GM19043 (cell line): Measurements from ENCODE around the gene KCNK1.
"Not testable (repeated sequence)": the region's sequence is repeated elsewhere in the genome, so short reads cannot be mapped to it uniquely, and the experiment has no call there.

Source experiments
- ATAC-seq: cut with Tn5 transposase; IDR thresholded peaks from one replicate; pipeline ENCODE4 v1.9.1; 2021; ENCODE audit warnings: low read depth; ENCODE audit not compliant: unreplicated experiment

KCNK1 gene

DNA sequence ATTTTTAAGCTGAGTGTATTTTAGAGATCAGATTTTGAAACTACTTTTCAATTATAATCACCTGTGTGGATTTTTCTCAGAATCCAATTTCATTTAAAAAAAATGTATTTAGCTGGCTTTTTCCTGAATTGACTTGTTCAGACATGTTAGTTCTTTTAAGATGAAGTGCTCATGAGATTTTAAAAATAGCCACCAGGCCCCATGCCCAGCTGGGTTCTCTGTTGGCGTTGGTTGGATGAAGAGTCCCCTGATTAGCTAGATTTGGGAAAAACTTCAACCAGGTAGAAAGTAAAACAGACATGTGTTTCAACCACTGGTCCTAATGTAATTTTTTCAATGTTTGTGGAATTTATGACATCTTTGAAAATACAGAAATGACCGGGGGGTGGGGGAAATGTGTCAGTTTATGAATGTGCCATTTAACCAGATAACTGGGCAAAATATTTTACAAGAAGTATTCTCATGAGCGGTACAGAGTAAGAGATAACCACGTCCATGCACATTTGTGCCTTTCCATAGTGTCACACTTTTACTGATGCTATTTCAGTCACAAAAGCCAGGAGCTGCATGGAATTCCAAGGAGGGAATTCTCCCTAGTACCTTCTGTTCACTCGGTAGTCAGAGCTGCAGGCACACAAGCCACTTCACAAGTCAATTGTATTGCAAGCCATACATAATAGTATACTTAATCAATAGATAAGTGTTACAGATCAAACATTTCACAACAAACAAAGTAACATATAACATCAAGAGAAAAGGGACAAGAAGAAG lies 51.1 kb downstream of the KCNK1 start:
- no peak for ATAC-seq

DNA sequence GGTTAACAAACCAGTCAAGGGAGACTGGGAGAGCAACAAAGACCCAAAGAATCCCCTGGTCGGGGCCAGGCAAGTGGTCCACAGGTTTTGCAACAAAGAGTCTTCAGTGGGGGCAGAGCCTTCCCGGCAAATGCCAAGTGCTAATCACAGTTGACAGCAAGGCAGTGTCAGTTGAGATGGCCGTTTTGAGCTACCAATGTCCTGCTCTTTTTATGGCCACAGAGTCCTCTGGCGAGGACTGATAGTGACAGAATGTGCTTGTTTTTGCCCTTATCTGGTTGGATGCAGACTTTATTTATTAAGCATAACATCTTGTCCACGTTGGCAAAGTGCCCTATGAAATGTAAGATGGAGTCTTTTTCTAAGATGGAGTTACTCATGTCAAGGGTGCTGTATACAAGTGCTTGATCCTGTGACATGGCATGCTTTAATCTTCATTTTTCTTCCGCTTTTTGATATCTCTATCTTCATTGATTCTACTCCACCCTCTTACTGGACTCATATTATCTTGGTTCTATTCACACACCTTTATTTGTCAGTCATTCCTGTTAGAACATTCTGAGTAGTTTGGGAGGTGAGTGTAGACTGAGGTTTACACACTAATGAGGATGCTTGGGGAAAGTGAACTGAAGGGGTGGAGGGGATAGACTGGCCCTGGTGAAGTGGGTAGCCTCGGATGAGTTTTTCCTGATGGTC lies 51.8 kb downstream of the KCNK1 start:
- ATAC-seq = no peak

DNA sequence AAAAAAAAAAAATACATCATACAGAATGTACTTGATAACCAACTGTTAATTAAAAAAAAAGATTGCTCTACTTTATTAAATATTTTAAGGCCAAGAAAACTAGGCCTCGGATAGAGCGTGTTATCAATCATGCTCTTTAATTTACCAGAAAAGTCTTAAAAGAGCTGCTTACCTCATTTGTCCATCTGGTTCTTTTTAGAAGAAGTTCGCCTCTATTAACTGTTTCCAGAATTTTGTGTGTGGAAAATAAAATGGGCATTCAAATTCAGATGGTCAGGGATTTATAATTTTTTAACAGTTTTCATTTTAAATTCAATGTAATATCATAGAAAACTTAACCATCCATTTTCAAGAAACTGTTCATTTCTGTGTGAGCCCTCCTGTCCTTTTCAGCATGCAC lies 53.8 kb downstream of the KCNK1 start:
- no peak for ATAC-seq

DNA sequence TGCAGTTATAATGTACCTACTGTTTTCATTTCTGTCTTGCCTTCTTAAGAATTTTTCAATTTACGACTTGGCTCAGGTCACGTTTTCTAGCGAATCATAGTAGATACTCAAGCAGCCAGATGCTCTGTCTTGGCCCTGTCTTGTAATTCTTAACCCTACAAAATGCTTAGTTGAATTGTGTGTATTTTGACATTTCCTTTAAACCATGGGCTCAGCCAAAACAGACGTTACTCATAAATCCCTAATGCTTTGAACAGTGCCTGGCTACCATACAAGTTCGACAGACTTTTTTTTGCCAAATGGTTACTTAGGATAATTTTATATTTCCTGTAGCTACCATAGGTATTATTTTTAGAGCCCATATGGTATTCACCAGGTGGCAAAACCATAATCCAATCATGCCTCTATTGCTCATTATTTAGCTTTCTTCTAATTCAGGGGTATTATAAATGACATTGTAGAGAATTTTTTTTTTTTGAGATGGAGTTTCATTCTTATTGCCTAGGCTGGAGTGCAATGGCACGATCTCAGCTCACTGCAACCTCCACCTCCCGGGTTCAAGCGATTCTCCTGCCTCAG lies 54.3 kb downstream of the KCNK1 start:
- ATAC-seq = no peak

DNA sequence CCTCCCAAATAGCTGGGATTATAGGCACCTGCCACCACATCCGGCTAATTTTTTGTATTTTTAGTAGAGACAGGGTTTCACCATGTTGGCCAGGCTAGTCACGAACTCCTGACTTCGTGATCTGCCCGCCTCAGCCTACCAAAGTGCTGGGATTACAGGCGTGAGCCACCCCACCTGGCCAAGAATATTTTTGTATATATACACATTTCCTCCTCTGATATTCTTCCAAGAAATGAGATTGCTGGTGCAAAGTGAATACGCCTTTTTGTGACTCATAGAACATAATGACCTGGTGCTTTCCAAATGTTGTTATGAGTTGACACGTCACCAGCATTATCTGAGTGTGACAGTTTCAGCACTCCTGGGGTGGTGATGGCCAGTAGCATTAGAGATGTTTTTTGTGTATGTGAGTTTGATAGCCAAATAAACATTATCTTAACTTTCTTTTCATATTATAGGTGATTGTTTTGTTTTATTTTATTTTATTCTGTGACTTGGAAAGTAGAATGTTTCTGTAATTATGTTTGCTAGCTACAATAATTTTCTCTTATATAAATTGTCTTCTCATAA lies 54.9 kb downstream of the KCNK1 start:
- ATAC-seq = no peak

DNA sequence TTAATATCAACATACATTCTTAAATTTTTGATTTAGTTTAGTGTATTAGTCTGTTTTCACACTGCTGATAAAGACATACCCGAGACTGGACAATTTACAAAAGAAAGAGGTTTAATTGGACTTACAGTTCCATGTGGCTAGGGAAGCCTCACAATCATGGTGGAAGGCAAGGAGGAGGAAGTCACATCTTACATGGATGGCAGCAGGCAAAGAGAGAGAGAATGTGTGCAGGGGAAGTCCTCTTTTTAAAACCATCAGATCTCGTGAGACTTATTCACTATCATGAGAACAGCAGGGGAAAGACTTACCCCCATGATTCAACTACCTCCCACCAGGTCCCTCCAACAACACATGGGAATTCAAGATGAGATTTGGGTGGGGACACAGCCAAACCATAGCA lies 56.5 kb downstream of the KCNK1 start:
- ATAC-seq = not testable (repeated sequence)

DNA sequence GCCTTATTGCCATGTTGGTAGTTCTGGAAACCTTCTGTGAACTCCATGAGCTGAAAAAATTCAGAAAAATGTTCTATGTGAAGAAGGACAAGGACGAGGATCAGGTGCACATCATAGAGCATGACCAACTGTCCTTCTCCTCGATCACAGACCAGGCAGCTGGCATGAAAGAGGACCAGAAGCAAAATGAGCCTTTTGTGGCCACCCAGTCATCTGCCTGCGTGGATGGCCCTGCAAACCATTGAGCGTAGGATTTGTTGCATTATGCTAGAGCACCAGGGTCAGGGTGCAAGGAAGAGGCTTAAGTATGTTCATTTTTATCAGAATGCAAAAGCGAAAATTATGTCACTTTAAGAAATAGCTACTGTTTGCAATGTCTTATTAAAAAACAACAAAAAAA lies 57.4 kb downstream of the KCNK1 start:
- no peak for ATAC-seq

DNA sequence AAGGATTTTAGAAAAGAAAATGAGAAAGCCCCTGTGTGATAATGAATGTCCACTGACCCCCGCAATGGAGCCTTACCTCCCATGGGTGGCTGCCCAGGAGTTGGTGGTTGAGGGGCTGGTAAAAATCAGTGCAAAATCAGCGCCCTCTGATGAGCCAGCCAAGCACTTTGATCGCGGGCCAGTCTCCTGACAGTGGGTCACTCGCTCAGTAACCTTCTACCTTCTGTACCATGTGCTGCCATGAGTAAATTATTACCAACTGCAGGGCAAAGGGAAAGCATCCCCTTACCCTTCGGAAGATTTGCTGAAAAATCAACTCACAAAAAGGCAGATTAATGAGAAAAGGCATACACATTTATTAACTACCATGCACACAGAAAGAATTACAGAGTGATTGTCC lies 58.8 kb downstream of the KCNK1 start:
- ATAC-seq = no peak

DNA sequence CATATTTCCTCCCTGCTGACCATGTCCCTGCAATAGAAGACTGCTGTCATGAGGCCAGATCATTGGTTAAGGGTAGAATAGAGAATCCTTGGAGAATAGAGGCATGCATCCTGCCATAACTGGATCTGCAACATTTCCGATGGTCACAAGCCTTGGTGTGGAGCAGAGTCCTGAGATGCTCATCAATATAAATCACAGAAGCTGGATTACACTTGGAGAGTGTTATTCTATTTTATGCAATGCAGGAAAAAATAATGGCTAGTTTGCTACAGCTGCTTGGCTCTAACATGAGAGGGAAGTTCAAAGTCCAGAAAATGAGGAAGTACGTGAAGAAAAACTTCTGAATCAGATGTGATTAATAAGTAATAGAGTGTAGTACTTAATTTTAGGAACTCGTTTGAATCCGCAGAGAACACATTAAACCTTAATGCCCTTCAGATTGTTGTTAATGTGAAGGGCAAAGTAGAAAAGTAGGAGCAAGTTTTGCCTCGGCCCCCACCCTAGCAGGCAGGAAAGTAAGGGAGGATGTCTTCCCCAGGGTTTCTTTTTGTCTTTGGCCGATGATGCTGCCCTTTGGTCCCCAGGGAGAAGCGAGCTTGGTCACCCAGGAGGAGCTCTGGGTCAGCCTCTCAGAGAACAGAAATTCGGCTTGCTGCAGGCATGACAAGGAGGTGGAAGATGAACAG lies 59.5 kb downstream of the KCNK1 start:
- ATAC-seq = peak; percentile 41

DNA sequence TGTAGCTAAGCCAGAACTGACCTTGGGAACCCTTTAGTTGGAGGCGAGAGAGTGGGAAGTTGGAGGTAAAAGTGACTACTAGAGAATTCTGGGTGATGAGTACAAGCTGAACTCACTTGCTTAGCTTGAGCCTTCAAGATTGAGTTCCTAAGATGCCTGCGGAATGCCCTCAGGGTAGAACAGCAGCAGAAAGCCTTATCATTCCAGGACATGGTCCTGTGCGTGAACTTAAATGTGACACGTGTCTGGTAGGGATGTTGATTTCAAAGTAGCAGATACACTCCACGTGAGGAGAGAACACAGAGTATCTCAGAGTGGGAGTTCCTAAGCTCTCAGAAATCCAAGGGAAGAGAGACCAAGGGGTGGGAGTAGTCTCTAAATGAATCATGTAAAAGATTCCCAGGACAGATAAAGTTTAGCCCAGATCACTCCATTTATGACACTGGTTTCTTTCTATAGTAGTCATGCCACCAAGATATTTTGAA lies 60.1 kb downstream of the KCNK1 start:
- ATAC-seq = no peak

DNA sequence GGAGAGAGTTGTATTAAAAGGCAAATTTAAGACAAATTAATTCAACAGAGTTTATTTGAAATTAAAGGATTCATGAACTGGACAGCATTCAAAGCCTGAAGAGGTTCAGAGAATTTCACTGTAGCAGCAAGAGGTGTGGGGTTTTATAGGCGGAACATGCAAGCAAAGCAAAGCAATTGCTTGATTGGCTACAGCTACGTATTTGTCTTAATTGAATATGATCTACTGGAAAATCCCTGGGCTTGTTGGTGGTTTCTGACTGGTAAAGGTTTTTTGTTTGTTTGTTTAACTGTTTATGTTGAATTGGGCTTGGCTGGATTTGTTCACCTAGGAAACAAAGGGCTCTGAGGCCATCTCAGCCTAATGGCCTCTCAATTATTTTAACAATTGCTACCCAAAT lies 61.5 kb downstream of the KCNK1 start:
- ATAC-seq = no peak

DNA sequence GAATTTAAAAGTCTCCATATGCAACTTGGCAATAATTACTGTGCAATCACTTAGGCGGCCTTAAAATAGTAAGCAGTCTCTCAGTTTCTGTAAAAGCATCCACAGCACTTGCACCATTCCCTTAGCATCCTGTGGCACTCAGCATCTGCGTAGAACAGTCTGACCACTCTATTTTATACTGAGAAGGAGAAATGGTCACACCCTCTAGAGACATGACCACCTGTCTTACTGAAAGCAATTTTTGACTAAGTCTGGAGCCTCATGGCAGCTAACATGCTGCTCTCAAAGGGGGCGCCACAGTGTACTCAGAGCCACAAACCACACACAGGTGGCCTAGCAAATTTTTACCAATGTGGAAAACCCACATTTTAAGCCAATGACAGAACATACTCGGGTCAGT lies 62.0 kb downstream of the KCNK1 start:
- ATAC-seq = peak; percentile 59

DNA sequence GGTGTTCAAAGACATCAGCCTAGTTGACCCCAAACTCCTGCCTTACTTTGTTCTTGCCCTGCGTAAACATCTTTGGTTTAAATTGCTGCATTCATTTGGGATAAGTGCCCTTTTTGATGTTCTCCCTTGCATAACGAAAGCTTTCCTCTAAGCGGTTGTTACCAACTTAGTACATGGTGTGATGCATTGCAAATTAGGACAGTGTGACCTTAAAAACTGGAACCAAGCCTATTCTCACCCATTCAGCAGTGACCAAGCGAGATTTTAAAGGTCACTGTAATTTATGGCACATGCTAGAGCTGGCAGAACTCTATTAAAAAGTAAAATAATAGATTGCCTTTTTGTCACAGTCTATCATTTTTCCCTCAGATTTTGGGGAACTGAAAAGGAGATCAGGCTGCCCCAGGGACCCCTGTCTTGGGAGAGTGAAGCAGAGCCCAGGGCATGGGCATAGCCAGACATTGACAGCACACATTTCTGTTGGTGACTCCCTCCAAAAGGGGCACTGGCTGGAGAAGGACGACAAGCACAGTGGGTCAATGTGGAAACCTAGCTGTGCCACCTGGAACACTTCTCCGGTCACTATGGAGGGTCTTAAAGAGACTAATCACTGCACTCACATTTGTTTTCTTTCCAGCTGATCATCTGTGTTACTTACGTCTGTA lies 63.9 kb downstream of the KCNK1 start:
- no peak for ATAC-seq

DNA sequence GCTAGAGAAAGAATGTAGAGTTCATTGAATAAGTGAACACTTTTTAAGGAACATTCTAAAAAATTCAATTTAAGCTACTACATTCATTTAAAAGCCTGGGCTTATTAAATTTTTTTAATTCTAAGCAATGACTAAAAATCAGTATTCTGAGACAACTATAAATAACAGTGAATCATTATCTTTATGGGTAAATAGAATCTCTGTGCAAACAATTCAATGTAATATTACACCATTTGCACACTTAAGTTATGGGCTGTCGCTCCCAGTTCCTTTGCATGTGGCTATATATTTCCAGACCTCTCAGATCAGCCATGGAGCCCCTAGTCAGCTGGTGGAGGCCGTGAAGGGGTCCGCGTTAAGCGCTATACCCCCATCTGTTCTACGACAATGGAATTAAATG lies 65.1 kb downstream of the KCNK1 start:
- ATAC-seq = no peak

DNA sequence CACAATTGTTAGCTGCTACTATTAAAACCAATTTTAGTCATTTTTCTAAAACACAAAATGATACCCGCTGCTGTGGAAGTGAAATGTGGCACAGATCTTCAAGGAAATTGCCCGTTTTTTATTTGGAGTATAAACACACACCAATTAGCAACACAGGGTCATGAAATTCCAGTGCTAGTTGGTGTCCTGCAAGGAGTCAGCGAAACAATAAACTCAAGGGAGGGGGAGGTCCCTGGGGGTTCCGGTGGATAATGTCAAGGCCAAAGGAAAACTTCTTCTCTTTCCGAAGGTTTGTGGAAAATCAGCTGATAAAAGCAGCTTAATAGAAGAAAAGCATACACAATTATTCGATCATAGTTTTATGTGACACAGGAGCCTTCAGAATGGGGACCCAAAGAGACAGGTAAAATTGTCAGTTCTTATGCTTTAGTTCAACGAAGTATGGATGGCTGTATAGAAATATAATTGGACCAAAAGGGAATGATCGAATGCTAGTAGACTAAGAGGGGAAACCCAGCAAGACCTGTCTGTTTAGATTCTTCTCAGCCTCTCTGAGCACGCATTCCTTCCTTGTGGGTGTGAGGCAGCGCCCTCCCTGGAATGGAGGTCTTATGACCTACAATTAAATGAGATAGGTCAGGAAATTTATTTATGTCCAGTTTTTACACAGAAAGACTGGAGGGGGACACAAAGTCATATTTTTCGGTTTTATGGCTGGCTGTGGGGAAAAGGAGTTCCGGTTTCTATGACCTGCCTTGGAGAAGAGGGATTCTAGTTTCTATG lies 65.9 kb downstream of the KCNK1 start:
- no peak for ATAC-seq

DNA sequence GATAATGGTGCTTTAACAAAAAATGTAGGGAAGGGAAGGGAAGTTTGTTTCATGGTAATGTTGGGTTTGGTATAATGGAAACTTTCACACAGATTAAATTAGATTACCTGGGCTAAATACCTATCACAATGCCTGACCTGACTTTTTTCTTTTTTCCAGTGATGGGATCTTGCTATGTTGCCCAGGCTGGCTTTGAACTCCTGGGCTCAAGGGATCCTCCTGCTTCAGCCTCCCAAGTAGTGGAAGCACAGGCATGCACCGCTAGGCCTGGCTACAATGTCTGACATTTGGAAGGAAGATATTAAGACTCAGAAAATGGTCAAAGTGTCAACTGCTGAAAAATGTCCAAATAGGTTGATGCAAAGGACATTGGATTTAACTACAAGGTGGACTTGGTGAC lies 67.4 kb downstream of the KCNK1 start:
- ATAC-seq = no peak

DNA sequence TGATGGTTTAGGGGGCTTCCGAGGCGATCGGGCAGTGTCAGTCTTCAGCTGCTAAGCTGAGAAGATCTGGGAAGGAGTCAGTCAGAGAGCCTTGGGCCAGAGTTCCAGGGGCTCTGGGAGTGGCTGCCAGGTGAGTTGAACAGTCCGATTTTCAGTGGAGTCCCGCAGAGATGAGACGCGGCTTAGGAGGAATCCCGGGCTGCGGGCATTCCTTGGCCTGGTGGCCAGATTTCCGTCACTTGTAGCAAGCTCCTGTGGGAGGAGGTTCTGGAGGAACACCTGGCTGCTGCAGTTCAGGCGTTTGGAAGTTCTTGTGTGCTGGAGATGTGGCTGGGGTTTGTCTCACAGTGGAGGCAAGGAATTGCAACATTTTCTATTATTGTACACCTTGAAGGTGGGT lies 72.7 kb downstream of the KCNK1 start:
- ATAC-seq = not testable (repeated sequence)

DNA sequence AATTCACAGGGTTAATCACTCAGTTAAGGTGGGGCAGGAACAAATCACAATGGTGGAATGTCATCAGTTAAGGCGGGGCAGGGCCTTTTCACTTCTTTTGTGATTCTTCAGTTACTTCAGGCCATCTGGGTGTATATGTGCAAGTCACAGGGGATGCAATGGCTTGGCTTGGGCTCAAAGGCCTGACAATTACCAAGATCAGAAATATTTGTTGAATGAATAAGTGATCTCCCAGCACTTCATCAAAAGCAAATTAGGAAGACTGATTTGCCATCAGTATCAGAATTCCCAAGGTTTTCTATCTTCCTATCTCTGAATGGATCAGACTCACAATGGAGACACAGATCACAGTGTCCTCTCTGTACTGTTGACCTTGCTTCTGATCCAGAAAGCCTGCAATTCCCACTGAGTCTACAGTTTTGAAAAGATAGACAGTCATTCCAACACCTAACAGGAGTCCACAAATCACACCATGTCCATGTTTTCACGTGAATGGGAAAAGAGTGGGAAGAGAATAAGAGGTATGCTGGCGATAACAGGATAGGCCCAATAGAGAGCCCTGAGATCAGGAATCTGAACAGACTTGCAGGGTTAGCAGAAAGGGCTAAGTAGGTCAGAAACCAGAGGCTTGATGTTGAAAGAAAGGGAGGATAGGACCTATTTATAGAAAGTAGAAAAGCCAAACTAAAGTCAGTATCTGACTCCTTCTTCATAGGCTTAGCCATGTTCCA lies 75.3 kb downstream of the KCNK1 start:
- no peak for ATAC-seq

DNA sequence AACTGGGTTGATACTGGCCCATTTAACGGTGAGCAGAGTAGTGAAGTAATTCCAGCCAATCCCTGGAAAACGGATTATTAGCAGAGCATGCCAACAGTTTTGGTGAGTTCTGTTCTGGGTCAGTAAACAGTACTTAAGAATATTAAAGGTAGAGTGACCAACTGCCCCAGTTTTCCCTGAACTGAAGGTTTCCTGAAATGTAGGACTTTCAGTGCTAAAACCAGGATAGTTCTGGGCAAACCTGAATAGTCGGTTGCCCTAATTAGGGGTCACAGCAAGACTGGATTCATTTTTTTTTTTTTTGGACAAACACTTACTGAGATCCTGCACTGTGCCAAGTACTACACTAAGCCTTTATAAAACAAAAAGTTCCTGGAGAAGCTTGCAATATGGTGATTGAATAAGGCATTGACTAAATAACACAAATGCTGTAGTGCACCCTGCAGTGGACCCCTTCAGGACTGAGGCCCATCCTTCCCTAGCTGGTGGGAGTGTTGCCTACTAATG lies 75.9 kb downstream of the KCNK1 start:
- no peak for ATAC-seq
